NCI-H1436 treated with DMSO at 0.1 percent for 48 hours (cell line): ENCODE measurements around the gene NRF1.
"Not testable (repeated sequence)": the region's sequence is repeated elsewhere in the genome, so short reads cannot be mapped to it uniquely, and the experiment has no call there.

Experiments used
- DNase-seq: peaks from one replicate; lab custom pipeline; 2025; lab: John Stamatoyannopoulos, UW

The NRF1 gene

GRCh38 chr7:129611246-129612111 lies at the start of gene NRF1:
Gene NRF1, plus strand, starts transcription at chr7:129611720. Its CDS starts 45,632 bp downstream, at chr7:129657352.
- no peak for DNase-seq

- DNase-seq, result not testable (repeated sequence)
Observed at GRCh38 chr7:129566323-129566722, 45.2 kb upstream of the NRF1 start.

- DNase-seq, result no peak
Observed at GRCh38 chr7:129567377-129567776, 44.1 kb upstream of the NRF1 start.

- no peak for DNase-seq
Observed at GRCh38 chr7:129568240-129568639, 43.3 kb upstream of the NRF1 start.

- no peak for DNase-seq
Observed at GRCh38 chr7:129569326-129569725, 42.2 kb upstream of the NRF1 start.

- no peak for DNase-seq
Observed at GRCh38 chr7:129569811-129570215, 41.7 kb upstream of the NRF1 start.

GRCh38 chr7:129571201-129571600 lies 40.3 kb upstream of the NRF1 start:
- no peak for DNase-seq

- no peak for DNase-seq
Observed at GRCh38 chr7:129572205-129572604, 39.3 kb upstream of the NRF1 start.

- no peak for DNase-seq
Observed at GRCh38 chr7:129574487-129574886, 37.0 kb upstream of the NRF1 start.

GRCh38 chr7:129575699-129576098 lies 35.8 kb upstream of the NRF1 start:
- DNase-seq, result no peak

- no peak for DNase-seq
Observed at GRCh38 chr7:129576138-129576537, 35.4 kb upstream of the NRF1 start.

- DNase-seq, result no peak
Observed at GRCh38 chr7:129578829-129579228, 32.7 kb upstream of the NRF1 start.

GRCh38 chr7:129586179-129586578 lies 25.3 kb upstream of the NRF1 start:
- not testable (repeated sequence) for DNase-seq

GRCh38 chr7:129588268-129588667 lies 23.3 kb upstream of the NRF1 start:
- DNase-seq, result no peak

- no peak for DNase-seq
Observed at GRCh38 chr7:129591868-129592267, 19.7 kb upstream of the NRF1 start.

GRCh38 chr7:129596386-129596785 lies 15.1 kb upstream of the NRF1 start:
- not testable (repeated sequence) for DNase-seq

- DNase-seq, result no peak
Observed at GRCh38 chr7:129597672-129598071, 13.8 kb upstream of the NRF1 start.

GRCh38 chr7:129599174-129599573 lies 12.3 kb upstream of the NRF1 start:
- no peak for DNase-seq

- not testable (repeated sequence) for DNase-seq
Observed at GRCh38 chr7:129603594-129603993, 7.9 kb upstream of the NRF1 start.

GRCh38 chr7:129604021-129604420 lies 7.5 kb upstream of the NRF1 start:
- not testable (repeated sequence) for DNase-seq

GRCh38 chr7:129604713-129605437 lies 6.6 kb upstream of the NRF1 start:
- DNase-seq, result no peak

GRCh38 chr7:129605960-129606614 lies 5.4 kb upstream of the NRF1 start:
- DNase-seq, result no peak

GRCh38 chr7:129606803-129607202 lies 4.7 kb upstream of the NRF1 start:
- DNase-seq, result no peak
